Activated CD8-positive, alpha-beta memory T cell treated with anti-CD3 and anti-CD28 coated beads, Interleukin-2, amount 50 U/mL, for 1 hour (primary cell): ENCODE measurements around the gene POU2AF1.

Experiments
- DNase-seq: peaks from one replicate; pipeline ENCODE4 v3.0.0-alpha.2; 2020; ENCODE audit errors: extremely low read depth

Gene POU2AF1

DNA sequence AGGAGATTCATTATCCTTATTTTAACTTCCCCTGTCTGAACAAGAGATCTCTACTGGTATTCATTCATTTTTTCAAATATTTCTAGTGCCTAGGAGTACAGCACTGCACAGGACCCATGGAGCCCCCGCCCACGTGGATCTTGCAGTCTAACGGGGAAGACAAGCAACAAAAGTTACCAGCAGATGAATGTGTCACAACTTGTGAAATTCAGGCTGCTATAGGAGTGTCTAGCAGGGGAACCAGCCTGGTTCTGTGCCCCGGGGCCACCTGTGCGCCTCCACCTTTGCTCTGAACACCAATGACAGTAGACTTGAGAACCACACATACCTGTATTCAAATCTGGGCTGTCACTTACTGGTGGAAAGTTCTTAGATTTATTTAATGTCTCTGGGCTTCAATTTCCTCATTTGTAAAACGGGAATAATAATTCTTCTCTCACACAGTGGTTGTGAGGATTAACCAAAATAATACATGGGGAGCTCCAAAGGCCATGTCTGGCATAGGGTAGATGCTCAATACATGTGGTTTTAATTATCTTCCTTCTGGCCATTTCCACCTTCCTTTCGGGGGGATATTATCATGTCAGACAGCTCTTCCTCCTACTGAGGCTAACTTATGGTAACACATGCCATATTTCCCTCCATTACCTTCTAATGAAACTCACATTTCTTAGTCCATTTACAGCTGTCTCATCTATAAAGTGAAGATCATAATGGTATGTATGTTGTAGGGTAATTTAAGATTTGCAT is 17.8 kb downstream of the POU2AF1 start:
- no peak for DNase-seq

GRCh38 chr11:111360150-111361043 is 18.7 kb downstream of the POU2AF1 start:
- no peak for DNase-seq

DNA sequence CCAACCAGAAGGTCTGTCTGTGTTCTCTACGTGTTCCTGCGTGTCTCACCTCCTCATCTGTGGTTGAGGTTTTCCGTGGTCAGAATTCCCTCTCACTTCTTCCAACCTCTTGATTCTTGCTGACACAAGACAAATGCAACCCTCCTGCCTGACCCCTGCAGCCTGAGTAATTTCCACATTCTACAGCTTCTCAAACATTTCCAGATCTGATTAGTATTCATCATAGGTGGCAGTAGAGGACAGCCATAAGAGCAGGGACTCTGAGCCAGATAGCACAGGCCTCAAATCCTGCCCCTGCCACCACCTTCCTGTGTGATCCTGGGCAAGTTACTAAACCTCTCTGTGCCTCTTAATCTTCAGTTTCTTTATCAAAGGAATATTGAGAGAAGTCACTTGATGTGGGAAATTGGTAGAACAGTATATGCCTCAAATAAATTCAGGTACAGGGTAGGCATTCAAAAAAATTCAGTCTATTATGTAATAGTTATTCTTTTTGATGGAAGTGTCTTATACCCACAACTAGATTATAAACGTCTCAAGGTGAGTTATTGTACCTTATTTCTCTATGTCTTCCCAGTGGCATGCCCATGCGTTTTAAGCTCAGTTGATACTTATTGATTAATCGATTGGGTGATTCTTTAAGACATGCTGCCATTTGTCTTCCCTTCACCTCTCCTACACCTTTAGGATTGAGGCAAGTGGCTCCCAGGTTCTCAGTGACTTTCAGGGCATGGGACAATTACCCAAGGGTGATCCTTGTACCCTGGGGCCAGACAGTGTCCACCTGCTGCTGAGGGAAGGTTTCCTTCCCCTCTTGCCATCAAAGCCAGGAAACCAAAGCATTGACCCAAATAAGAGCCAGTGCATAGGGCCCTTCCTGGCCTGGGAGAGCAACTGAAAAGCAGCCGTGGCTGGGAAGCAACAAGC is 19.6 kb downstream of the POU2AF1 start:
- no peak for DNase-seq

DNA sequence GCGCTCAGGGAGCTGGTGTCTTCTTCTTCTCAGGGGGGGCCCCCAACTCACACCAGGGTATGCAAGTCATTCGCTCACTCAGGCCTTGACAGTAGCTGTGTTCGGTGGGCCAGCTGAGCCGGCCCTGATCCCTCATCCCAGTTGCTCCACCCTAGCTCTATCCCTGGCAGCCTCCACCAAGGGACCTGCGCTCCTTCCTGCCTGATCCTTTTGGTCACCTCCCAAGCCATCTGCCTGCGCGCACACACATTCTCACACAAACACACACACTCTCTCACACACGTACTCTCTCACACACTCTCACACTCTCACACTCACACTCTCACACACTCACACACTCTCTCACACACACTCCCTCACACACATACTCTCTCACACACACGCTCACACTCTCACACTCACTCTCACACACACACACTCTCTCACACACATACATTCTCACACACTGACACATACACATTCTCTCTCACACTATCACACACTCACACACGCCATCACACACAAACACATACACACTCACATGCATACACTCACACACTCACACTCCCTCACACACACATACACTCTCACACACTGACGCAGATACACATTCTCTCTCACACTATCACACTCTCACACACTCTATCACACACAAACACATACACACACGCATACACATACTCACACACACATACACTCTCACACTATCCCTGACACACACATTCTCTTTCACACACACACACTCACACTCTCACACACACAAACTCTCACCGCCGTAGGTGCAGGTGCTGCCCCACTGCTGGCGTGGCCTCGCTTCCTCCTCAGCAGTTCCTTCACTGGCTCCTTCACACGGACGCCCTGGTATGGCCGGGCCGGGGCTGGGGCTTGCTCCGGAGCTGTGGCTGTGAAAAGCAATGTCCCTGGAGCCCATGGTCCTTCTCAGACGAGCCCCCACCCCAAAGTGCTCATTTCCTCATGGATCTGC is 20.8 kb downstream of the POU2AF1 start:
- DNase-seq, result no peak

DNA sequence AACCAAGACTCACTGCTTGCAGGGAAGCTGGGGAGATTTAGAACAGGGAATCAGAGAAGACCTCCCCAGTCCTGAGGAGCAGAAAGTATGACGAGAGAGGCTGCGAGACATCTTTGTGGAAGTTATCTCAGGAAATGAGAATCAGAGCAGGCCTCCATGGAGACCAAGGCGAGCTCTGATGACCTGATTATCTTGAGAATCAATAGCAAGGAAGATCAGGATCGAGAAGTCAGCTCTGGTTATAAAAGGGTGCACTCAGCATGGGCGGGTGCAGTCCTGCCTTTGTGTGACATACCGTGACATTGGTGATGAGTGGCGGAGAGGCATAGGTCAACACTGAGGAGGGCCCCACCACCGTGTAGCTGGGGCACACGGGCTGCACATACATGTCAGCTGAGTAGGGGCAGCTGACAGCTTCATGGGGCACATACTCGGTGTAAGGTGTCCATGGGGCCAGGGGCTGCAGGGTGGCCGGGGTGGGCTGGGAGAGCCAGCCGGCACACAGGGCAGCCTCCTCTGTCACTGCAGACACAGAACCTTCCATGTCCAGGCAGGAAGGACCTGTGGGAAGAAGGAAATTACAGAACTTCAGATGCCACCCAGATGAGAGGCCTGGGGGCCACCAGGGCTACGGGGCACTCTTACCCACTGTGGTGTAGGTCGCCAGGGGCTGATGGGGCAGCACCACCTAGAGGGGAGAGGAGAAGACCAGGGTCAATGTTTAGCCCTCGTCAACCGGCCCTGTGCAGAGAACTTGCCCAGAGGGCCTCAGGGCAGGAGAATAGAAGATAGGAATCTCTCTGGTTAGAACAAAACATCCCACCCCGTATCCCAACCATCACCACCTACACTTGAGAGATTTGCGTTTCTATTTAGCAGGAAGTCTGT is 21.7 kb downstream of the POU2AF1 start:
- no peak for DNase-seq

DNA sequence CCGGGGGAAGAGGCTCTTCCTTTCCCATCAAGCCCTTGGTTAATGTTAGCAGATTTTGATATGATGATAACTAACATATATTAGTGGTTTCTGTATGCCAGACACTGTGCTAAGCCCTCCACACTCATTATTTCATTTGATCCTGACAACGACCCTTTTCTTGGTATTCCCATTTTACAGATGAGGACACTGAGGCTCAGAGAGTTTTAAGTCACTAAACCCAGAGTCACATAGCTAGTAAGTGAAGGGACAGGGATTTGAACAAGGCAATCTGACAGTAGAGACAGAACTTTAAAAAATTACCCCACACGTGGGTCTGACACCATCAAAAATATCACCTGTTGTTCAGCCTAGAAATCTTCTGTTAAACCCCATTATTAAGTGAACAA is 22.4 kb downstream of the POU2AF1 start:
- no peak for DNase-seq

GRCh38 chr11:111355956-111356659 is 23.0 kb downstream of the POU2AF1 start:
- DNase-seq, result no peak

- no peak for DNase-seq
Observed at GRCh38 chr11:111355101-111355500, 24.0 kb downstream of the POU2AF1 start.

DNA sequence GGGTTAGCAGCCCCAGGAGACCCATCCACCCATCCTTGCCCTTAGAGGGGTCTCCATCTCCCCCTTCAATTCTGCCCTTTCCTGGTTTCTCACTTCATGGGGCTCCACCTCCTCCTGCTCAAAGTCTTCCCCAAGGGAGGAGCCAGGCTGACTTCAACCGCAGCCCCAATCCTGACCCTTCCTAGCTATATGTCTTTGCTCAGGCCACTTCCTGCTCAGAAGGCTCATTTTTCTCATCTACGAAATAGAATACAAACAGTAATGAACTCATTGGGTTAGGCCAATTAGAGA is 24.5 kb downstream of the POU2AF1 start:
- no peak for DNase-seq

DNA sequence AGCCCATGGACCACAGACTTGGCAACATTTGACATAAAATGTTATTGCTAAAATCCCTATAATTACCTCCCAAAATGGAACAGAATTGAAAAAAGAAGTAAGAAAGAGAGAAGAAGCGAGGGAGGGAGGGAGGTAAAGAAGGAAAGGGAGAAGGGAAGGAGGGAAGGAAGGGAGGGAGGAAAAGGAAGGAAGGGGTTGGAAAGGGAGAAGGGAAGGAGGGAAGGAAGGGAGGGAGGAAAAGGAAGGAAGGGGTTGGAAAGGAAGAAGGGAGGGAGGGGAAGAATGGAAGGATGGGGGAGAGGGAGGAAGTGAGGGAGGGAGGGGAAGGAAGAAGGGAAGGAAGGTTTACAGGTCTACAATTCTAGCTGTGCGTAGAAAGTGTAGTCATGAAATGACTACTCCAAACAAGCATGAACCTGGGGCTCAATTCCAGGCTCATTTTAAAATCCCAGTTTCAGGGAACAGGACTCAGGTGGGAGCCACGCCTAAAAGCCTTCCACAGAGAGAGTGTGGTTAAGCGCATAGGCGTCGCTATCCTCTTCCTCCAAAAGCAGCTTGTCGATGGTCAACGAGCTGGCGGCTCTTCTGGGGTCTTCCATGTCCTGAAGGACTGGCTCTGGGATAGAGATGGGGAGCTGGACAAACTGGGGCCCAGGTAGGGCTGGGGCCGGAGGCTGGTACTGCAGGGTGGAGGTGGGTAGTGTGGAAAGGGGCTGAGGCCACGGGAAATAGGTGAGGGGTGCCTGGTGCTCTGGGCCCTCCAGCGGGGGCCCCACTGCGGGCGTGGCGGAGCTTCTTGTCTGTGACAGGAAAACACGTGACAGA is 25.1 kb downstream of the POU2AF1 start:
- DNase-seq, result no peak

DNA sequence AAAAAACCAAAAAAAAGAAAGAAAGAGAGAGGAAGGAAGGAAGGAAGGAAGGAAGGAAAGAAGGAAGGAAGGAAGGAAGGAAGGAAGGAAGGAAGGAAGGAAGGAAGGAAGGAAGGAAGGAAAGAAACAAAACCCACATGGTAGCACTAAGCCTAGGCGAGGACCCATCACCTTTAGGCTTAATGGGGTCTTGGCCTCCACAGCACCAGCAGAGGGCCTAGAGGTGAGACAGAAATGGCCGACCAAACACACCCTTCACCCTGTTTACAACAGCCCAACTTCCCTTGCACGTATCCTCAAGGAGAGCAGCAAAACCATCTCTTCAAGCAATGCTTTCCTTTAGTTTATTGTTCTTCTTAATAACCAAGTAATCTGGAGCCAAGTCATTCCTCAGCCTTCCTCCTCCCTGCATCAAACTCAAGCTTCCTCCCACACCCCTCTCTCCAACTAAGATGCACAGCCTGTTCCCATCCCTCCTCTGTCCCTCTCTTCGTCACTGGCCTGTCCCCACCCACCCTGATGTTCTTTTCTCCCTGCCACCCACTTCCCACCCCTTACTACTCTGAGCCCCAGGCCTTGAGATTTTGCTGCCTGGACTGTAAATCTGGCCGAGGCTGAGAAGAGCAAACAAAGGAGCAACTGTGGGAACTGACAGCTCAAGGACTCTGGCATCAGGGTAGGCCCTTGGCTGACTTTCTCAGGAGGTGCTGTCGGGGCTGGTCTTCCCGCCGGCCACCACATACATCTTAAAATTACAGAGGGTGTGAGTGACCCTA is 26.0 kb downstream of the POU2AF1 start:
- DNase-seq, result no peak

DNA sequence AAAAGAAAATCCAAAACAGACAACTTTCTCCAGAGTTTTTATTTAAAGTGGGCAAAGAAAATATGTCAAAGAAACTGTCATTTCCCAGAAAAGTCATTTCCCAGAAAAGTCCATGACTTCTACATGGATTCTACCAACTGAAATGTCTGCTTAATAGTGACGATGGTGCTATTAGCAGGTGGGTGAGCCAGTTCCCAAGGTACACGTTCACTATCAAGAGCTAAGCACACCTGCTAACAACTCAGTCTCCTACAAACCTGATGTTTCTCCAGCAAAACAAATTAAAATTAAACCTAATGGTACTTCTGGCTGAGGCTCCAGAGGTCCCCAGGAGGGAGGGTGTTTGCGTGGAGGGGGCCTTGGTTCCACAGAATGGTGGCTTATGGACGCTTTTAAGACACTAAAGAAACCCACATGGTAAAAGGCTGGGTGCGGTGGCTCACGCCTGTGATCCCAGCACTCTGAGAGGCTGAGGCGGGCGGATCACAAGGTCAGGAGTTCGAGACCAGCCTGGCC is 26.8 kb downstream of the POU2AF1 start:
- no peak for DNase-seq

DNA sequence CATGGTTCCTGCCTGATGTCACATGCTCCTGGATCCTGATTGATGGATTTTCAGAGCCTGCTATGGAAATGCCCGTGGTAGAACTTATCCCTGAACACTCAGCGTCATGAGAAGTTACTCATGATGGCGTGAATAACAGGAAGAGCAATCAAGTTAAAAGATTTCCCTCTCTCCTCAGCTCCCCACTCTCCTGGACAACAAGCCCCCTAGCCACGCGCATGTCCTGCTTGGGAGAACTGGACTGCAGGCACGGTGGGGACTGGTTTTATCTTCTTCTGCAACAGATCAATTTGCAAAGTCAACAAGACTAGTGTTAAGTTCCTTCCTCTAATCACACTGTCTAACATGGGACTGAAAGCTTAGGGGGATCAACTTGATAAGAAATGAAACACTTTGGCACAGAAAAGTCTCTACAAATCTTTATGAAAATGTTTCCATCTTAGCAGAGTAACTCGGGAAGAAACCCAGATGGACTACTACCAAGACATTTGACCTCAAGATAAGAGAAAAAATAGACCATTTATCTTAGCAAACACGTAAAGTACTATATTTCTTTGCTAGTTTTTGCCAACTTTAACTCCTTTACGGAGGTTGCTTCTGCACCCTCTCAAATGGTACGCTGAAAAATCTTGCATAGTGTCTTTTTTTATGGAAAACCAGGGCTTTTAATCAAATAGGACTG is 27.6 kb downstream of the POU2AF1 start:
- no peak for DNase-seq

GRCh38 chr11:111350811-111351210 is 28.3 kb downstream of the POU2AF1 start:
- DNase-seq, result no peak

DNA sequence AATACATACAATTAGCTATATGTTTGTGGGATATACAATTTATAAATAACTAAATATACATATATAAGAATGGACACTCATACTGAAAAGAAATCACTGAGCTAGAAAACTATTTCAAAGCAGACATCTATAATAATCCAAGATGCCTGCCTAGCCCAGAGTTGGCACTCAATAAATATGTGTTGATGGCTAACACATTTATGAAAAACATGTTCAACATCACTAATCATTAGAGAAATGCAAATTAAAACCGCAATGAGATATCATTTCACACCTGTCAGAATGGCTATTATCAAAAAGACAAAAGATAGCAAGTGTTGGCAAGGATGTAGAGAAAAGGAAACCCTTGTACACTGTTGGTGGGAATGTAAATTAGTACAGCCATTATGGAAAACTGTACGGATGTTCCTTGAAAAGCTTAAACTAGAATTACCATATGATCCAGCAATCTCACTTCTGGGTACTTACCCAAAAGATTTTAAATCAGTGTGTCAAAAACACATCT is 29.8 kb downstream of the POU2AF1 start:
- DNase-seq, result no peak

GRCh38 chr11:111348147-111348546 is 30.9 kb downstream of the POU2AF1 start:
- DNase-seq, result no peak

GRCh38 chr11:111347723-111348115 is 31.4 kb downstream of the POU2AF1 start:
- no peak for DNase-seq
